ENCODE results near the gene PKP3. TPM values are rescaled to one million over a fixed set of nuclear protein-coding genes. Genes with fewer than 3 reads are reported as not detected.

The PKP3 gene
- total RNA-seq, 4 donors from 2014 or later, result 4.6 to 16.2 (median 13.5) TPM

DNA sequence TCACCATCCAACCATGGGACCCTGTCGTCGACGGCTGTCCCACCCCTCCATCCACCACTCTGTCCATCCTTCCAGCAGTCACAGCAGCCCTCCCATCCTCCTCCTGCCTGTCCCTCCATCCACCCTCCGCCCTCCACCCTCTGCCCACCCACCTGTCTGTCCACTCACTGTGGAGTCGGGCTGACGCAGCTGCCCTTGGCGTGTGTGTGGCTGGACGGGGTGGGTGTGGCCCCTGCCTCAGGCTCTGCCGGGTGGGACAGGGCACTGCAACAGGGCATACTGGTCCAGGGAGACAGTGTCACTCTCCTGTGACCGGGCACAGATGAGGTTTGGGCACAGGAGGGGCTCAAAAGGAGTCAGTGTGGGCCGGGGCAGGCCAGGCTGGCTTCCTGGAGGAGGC, 1.9 kb downstream of the PKP3 start:
- peaks cover 0 to 36% of the 10 kb centered on the region in 2 donors for H3K27me3 ChIP-seq
- no peak overlapping the region for H3K4me3 ChIP-seq
- 61 to 70% methylated on average over 11 of the region's 11 CpGs for WGBS, 2 donors
- H3K36me3 ChIP-seq, result no peaks in the 10 kb centered on the region
- DNase-seq (ENCODE audit: low spot score in 2 of 2), result no peak
- no peak for TF ChIP-seq POLR2A (IDR thresholded peaks at IDR 0.05)
- TF ChIP-seq, protein P1, sequence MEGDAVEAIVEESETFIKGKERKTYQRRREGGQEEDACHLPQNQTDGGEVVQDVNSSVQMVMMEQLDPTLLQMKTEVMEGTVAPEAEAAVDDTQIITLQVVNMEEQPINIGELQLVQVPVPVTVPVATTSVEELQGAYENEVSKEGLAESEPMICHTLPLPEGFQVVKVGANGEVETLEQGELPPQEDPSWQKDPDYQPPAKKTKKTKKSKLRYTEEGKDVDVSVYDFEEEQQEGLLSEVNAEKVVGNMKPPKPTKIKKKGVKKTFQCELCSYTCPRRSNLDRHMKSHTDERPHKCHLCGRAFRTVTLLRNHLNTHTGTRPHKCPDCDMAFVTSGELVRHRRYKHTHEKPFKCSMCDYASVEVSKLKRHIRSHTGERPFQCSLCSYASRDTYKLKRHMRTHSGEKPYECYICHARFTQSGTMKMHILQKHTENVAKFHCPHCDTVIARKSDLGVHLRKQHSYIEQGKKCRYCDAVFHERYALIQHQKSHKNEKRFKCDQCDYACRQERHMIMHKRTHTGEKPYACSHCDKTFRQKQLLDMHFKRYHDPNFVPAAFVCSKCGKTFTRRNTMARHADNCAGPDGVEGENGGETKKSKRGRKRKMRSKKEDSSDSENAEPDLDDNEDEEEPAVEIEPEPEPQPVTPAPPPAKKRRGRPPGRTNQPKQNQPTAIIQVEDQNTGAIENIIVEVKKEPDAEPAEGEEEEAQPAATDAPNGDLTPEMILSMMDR (IDR thresholded peaks at IDR 0.05), result no peak
- no peak for TF ChIP-seq EP300 (IDR thresholded peaks at IDR 0.05)
- peaks cover 0 to 39% (median 8%) of the 10 kb centered on the region in 4 donors for H3K4me1 ChIP-seq
- H3K27ac ChIP-seq, result no peak overlapping the region
- no peaks in the 10 kb centered on the region for H3K9me3 ChIP-seq

GRCh38 chr11:396511-396947, 2.5 kb downstream of the PKP3 start:
- Histone ChIP-seq H3K36me3 (no peaks in the 10 kb centered on the region), H3K4me1 (peaks cover 0 to 39% (median 8%) of the 10 kb centered on the region in 4 donors), H3K27ac (no peak overlapping the region), H3K4me3 (peak overlapping the region; percentile 22 to 49 (median 30)), H3K27me3 (peaks cover 0 to 33% of the 10 kb centered on the region in 2 donors), H3K9me3 (no peaks in the 10 kb centered on the region)
- WGBS, 2 donors, result 44 to 46% methylated on average over 5 to 23 of the region's 23 CpGs
- TF ChIP-seq EP300 (IDR thresholded peaks at IDR 0.05) (no peak), POLR2A (IDR thresholded peaks at IDR 0.05) (no peak)
- TF ChIP-seq, protein P1 (IDR thresholded peaks at IDR 0.05), result peak in 1 of 5 experiments; percentile 22
- DNase-seq (ENCODE audit: low spot score in 2 of 2), result no peak

DNA sequence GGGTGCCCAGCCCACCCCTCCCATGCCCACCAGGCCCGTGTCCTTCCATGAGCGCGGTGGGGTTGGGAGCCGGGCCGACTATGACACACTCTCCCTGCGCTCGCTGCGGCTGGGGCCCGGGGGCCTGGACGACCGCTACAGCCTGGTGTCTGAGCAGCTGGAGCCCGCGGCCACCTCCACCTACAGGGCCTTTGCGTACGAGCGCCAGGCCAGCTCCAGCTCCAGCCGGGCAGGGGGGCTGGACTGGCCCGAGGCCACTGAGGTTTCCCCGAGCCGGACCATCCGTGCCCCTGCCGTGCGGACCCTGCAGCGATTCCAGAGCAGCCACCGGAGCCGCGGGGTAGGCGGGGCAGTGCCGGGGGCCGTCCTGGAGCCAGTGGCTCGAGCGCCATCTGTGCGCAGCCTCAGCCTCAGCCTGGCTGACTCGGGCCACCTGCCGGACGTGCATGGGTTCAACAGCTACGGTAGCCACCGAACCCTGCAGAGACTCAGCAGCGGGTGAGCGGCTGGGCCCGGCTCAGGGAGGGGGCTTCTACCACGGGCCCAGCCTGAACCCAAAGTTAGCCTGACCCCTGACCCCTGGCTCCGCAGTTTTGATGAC, 3.0 kb downstream of the PKP3 start:
- H3K27ac ChIP-seq, result no peak overlapping the region
- peaks cover 0 to 39% (median 8%) of the 10 kb centered on the region in 4 donors for H3K4me1 ChIP-seq
- WGBS, 2 donors, result 25 to 49% methylated on average over 10 to 40 of the region's 43 CpGs
- TF ChIP-seq POLR2A (IDR thresholded peaks at IDR 0.05) (no peak), EP300 (IDR thresholded peaks at IDR 0.05) (peak in 1 of 2 donors; percentile 4)
- TF ChIP-seq, protein P1 (IDR thresholded peaks at IDR 0.05), result peak; percentile 19 to 86 (median 53)
- peak overlapping the region; percentile 22 to 49 (median 30) for H3K4me3 ChIP-seq
- H3K36me3 ChIP-seq, result no peaks in the 10 kb centered on the region
- peaks cover 0 to 28% of the 10 kb centered on the region in 2 donors for H3K27me3 ChIP-seq
- H3K9me3 ChIP-seq, result no peaks in the 10 kb centered on the region
- DNase-seq (ENCODE audit: low spot score in 2 of 2), result peak in 1 of 2 donors; percentile 41

DNA sequence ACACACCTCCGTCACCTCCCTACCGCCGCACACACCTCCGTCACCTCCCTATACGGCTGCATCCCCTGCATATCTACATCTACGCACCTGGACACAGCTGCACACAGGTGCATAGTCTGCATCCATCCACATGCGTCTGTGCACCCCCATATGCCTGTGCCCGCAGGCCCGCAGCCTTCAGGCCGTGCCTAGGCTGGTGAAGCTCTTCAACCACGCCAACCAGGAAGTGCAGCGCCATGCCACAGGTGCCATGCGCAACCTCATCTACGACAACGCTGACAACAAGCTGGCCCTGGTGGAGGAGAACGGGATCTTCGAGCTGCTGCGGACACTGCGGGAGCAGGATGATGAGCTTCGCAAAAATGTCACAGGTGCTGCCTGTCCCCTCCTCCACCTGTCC, 4.8 kb downstream of the PKP3 start:
- no peak overlapping the region for H3K27ac ChIP-seq
- H3K4me1 ChIP-seq, result peaks cover 0 to 29% (median 6%) of the 10 kb centered on the region in 4 donors
- H3K27me3 ChIP-seq, result peaks cover 0 to 20% of the 10 kb centered on the region in 2 donors
- H3K9me3 ChIP-seq, result no peaks in the 10 kb centered on the region
- H3K4me3 ChIP-seq, result no peak overlapping the region
- H3K36me3 ChIP-seq, result no peaks in the 10 kb centered on the region
- TF ChIP-seq, protein P1 (IDR thresholded peaks at IDR 0.05), result no peak
- TF ChIP-seq POLR2A (IDR thresholded peaks at IDR 0.05), result no peak
- no peak for TF ChIP-seq EP300 (IDR thresholded peaks at IDR 0.05)
- DNase-seq (ENCODE audit: low spot score in 2 of 2), result no peak
- 88 to 90% methylated on average over 16 to 20 of the region's 20 CpGs for WGBS, 2 donors

DNA sequence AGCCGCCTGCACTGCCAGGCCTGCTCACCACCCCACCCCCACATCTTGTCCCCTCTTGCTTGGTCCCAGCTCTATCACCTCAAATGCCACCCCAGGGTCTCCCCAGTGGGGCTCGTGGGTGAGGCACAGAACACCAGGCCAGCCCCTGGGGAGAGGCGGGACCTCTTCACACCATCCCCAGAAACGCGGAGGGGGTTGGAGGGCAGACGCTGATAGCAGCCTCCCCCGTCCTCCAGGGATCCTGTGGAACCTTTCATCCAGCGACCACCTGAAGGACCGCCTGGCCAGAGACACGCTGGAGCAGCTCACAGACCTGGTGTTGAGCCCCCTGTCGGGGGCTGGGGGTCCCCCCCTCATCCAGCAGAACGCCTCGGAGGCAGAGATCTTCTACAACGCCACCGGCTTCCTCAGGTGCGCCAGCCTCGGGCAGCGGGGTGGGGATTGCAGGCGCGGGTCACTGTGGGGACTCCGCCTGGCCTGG, 5.8 kb downstream of the PKP3 start:
- Histone ChIP-seq H3K4me1 (peaks cover 0 to 21% (median 4%) of the 10 kb centered on the region in 4 donors), H3K27me3 (peaks cover 0 to 20% of the 10 kb centered on the region in 2 donors), H3K36me3 (no peaks in the 10 kb centered on the region), H3K9me3 (no peaks in the 10 kb centered on the region), H3K4me3 (no peak overlapping the region), H3K27ac (no peak overlapping the region)
- TF ChIP-seq, protein P1 (IDR thresholded peaks at IDR 0.05), result no peak
- TF ChIP-seq POLR2A (IDR thresholded peaks at IDR 0.05) (no peak), EP300 (IDR thresholded peaks at IDR 0.05) (no peak)
- DNase-seq (ENCODE audit: low spot score in 2 of 2), result no peak
- WGBS, 2 donors, result 58 to 83% methylated on average over 14 to 16 of the region's 21 CpGs
